NCI-H128 (cell line): ENCODE measurements around the gene HES6.

Experiments used
- DNase-seq: peaks from one replicate; lab custom pipeline; 2025; ENCODE audit not compliant: unreplicated experiment; lab: John Stamatoyannopoulos, UW

The HES6 gene

GRCh38 chr2:238239863-238240756 lies at the start of gene HES6:
Gene HES6, minus strand, starts transcription at chr2:238240038. Its CDS starts 133 bp downstream, at chr2:238239905.
- peak; percentile 68 for DNase-seq

- no peak for DNase-seq
These were observed 49.7 kb upstream of the HES6 start for GRCh38 chr2:238289574-238289973.

- peak; percentile 88 for DNase-seq
These were observed 49.1 kb upstream of the HES6 start for GRCh38 chr2:238288650-238289573.

- no peak for DNase-seq
These were observed 48.2 kb upstream of the HES6 start, which contains the start of gene PER2 for GRCh38 chr2:238287737-238288649. Gene PER2, minus strand, starts transcription at chr2:238288610. Its CDS starts 10,674 bp downstream, at chr2:238277936.

- no peak for DNase-seq
These were observed 47.3 kb upstream of the HES6 start for GRCh38 chr2:238286987-238287736.

GRCh38 chr2:238286551-238286950 lies 46.7 kb upstream of the HES6 start:
- DNase-seq, result no peak

- DNase-seq, result no peak
These were observed 46.3 kb upstream of the HES6 start for GRCh38 chr2:238286095-238286494.

GRCh38 chr2:238285653-238286082 lies 45.8 kb upstream of the HES6 start:
- no peak for DNase-seq

GRCh38 chr2:238284802-238285515 lies 45.1 kb upstream of the HES6 start:
- DNase-seq, result no peak

- DNase-seq, result no peak
These were observed 43.3 kb upstream of the HES6 start for GRCh38 chr2:238282861-238283738.

GRCh38 chr2:238281826-238282480 lies 42.1 kb upstream of the HES6 start:
- DNase-seq, result no peak

- no peak for DNase-seq
These were observed 40.4 kb upstream of the HES6 start for GRCh38 chr2:238280083-238280825.

GRCh38 chr2:238279324-238279682 lies 39.5 kb upstream of the HES6 start:
- DNase-seq, result no peak

- no peak for DNase-seq
These were observed 38.9 kb upstream of the HES6 start for GRCh38 chr2:238278626-238279323.

GRCh38 chr2:238277695-238278094 lies 37.9 kb upstream of the HES6 start:
- no peak for DNase-seq

GRCh38 chr2:238274152-238274865 lies 34.5 kb upstream of the HES6 start:
- DNase-seq, result no peak
